Measurements from ENCODE around the gene SELPLG.
"Not testable (repeated sequence)": the region's sequence is repeated elsewhere in the genome, so short reads cannot be mapped to it uniquely, and the experiment has no call there.

SELPLG gene

GRCh38 chr12:108618953-108619274 lies 14.8 kb downstream of the SELPLG start:
- not testable (repeated sequence) for DNase-seq (ENCODE audit: low spot score)

GRCh38 chr12:108618079-108618952 lies 15.4 kb downstream of the SELPLG start:
- peak; percentile 70 for DNase-seq (ENCODE audit: low spot score)

- DNase-seq (ENCODE audit: low spot score) = peak; percentile 43
These were observed 16.5 kb downstream of the SELPLG start for GRCh38 chr12:108616941-108617858.

- no peak for DNase-seq (ENCODE audit: low spot score)
These were observed 17.3 kb downstream of the SELPLG start for GRCh38 chr12:108616359-108616758.

- no peak for DNase-seq (ENCODE audit: low spot score)
These were observed 17.8 kb downstream of the SELPLG start for GRCh38 chr12:108615918-108616317.

GRCh38 chr12:108614639-108615038 lies 19.1 kb downstream of the SELPLG start:
- DNase-seq (ENCODE audit: low spot score) = no peak

GRCh38 chr12:108614041-108614440 lies 19.7 kb downstream of the SELPLG start:
- DNase-seq (ENCODE audit: low spot score) = no peak

- DNase-seq (ENCODE audit: low spot score) = no peak
These were observed 20.1 kb downstream of the SELPLG start for GRCh38 chr12:108613548-108613947.

- DNase-seq (ENCODE audit: low spot score) = no peak
These were observed 20.9 kb downstream of the SELPLG start for GRCh38 chr12:108612788-108613282.

- DNase-seq (ENCODE audit: low spot score) = no peak
These were observed 21.7 kb downstream of the SELPLG start for GRCh38 chr12:108611884-108612415.

GRCh38 chr12:108610856-108611605 lies 22.7 kb downstream of the SELPLG start:
- no peak for DNase-seq (ENCODE audit: low spot score)

GRCh38 chr12:108610336-108610815 lies 23.3 kb downstream of the SELPLG start:
- no peak for DNase-seq (ENCODE audit: low spot score)

- no peak for DNase-seq (ENCODE audit: low spot score)
These were observed 24.0 kb downstream of the SELPLG start for GRCh38 chr12:108609537-108610335.

- no peak for DNase-seq (ENCODE audit: low spot score)
These were observed 25.1 kb downstream of the SELPLG start for GRCh38 chr12:108608616-108609015.

- no peak for DNase-seq (ENCODE audit: low spot score)
These were observed 25.6 kb downstream of the SELPLG start for GRCh38 chr12:108607981-108608600.

- no peak for DNase-seq (ENCODE audit: low spot score)
These were observed 27.2 kb downstream of the SELPLG start for GRCh38 chr12:108606492-108606891.

- DNase-seq (ENCODE audit: low spot score) = no peak
These were observed 27.8 kb downstream of the SELPLG start for GRCh38 chr12:108605690-108606406.

GRCh38 chr12:108605000-108605689 lies 28.5 kb downstream of the SELPLG start:
- no peak for DNase-seq (ENCODE audit: low spot score)
